ENCODE measurements around the gene CHD1.

- no peak for TF ChIP-seq CTCF (conservative IDR thresholded peaks at IDR 0.05)
- no peak for TF ChIP-seq ZFX (IDR thresholded peaks at IDR 0.05)
These were observed 19.4 kb downstream of the CHD1 start for GRCh38 chr5:98909363-98909762.

All from C4-2B (cell line).